ENCODE measurements around the gene MTA1. TPM values are rescaled to one million over a fixed set of nuclear protein-coding genes. Genes with fewer than 3 reads are reported as not detected.

Gene MTA1
- total RNA-seq, 1 donor from 2014 or later, result 172 TPM

DNA sequence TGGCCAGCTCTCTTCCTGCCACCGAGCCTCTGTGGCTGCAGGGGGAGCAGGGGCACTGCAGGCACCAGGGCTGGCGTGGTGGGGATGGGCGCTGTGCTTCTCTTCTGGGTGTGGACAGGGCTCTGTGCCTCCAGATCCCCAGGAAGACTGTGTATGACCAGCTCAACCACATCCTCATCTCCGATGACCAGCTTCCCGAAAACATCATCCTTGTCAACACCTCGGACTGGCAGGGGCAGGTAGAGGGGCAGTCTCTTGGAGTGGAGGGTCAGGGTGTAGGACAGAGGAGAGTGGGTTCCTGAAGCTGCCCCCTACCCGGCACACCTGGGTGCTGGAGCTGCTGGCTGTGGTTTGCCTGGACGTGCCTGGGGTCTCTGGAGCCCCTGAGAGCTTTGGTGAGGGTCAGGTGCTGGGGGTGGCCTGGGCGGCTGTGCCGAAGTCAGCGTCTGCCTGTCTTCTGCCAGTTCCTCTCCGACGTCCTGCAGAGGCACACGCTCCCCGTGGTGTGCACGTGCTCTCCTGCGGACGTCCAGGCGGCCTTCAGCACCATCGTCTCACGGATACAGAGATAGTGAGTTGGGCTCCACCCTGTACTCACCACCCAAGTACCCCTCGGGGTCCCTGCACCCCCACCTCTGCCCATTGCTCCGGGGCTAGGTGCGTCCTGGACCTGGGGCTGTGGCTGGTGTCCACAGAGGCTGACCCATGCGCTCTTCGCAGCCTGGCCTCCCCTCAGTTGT, 37.1 kb upstream of the MTA1 start:
- Mint-ChIP-seq H3K36me3 (ENCODE audit: low read depth) (no peaks in the 10 kb centered on the region), H3K27ac (no peak overlapping the region), H3K27me3 (ENCODE audit: low read depth) (no peaks in the 10 kb centered on the region), H3K9me3 (no peaks in the 10 kb centered on the region), H3K4me3 (ENCODE audit: low read depth) (no peak overlapping the region), H3K4me1 (ENCODE audit: low read depth) (no peaks in the 10 kb centered on the region)
- no peak for DNase-seq (ENCODE audit: low spot score)
- intact Hi-C loops (cut with micrococcal nuclease), result no loop called here

DNA sequence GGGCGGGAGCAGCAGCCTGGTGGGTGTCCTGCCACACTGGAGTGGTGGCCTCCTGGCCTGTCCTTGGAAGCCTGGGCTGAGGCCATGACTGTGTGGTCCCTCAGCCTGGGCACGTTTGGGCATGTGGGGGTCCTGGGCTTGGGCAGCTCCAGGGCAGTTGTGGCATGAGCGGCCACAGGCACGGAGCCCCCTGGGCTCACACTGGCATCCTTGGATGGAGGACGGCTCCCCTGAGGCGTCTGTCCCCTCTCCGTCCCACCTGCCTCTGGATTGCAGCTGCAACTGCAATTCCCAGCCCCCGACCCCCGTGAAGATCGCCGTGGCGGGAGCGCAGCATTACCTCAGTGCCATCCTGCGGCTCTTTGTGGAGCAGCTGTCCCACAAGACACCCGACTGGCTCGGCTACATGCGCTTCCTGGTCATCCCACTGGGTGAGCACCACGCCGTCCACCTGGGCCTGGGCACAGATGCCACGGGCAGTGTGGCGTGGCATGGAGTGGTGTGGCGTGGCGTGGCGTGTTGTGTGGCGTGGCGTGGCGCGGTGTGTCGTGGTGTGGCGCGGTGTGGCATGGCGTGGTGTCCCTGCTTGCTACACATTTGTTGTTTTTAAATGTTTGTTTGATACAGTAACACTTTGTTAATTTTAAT, 36.4 kb upstream of the MTA1 start:
- intact Hi-C loops (cut with micrococcal nuclease), result no loop called here
- Mint-ChIP-seq H3K9me3 (no peaks in the 10 kb centered on the region), H3K4me3 (ENCODE audit: low read depth) (no peak overlapping the region), H3K4me1 (ENCODE audit: low read depth) (no peaks in the 10 kb centered on the region), H3K27ac (no peak overlapping the region), H3K27me3 (ENCODE audit: low read depth) (no peaks in the 10 kb centered on the region), H3K36me3 (ENCODE audit: low read depth) (no peaks in the 10 kb centered on the region)
- no peak for DNase-seq (ENCODE audit: low spot score)

DNA sequence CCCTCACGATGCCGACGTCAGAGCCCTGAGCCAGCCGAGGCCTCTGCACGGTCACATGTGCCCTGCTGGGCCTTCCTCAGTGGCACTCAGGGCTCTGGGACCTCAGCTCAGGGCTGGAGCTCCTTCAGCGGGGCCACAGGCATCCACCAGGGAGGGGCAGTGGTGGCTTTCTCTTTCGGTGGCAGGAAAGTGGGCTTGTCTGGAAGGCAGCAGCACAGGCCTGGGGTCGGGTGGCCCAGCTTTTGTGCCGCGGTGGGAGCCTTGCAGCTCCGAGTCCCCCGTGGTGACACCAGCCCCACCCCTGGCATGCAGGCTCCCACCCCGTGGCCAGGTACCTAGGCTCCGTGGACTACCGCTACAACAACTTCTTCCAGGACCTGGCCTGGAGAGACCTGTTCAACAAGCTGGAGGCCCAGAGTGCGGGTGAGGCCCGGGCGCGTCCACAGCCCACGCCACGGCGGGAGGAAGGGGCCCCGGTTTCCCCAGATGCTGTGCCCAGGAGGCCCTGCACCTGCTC, 35.5 kb upstream of the MTA1 start:
- Mint-ChIP-seq H3K4me3 (ENCODE audit: low read depth) (no peak overlapping the region), H3K27ac (no peak overlapping the region), H3K27me3 (ENCODE audit: low read depth) (no peaks in the 10 kb centered on the region), H3K4me1 (ENCODE audit: low read depth) (no peaks in the 10 kb centered on the region), H3K9me3 (no peaks in the 10 kb centered on the region), H3K36me3 (ENCODE audit: low read depth) (no peaks in the 10 kb centered on the region)
- intact Hi-C loops (cut with micrococcal nuclease), result no loop called here
- no peak for DNase-seq (ENCODE audit: low spot score)

DNA sequence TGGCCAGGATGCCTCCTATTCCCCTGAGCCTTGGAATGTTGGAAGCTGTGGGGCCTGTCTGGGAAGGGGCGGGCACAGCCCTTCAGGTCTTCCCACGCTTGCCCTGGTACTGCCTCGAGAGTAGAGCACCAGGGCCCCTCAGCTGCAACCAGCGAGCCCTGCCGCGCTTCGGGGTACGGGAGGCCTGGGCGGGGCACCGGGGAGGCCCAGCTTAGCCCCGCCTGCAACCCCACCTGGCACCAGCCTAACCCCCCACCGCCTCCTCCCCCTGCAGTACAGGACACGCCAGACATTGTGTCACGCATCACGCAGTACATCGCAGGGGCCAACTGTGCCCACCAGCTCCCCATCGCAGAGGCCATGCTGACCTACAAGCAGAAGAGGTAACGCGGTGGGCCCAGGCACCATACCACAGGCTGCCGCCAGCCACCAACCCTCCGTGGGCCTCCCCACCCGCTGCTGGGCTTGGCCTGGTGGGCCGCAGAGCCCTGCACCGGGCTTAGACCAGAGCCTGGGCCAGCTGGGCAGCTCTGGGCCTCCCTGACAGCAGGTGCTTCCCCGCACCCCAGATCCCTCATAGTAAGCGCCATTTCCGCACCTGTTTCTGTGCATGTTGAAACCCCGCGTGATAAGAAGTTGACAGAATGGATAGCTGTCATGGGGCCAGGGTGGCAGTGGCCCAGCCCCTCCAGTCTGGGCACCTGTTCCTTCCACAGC, 34.9 kb upstream of the MTA1 start:
- Mint-ChIP-seq H3K4me1 (ENCODE audit: low read depth) (no peaks in the 10 kb centered on the region), H3K9me3 (no peaks in the 10 kb centered on the region), H3K4me3 (ENCODE audit: low read depth) (no peak overlapping the region), H3K27me3 (ENCODE audit: low read depth) (no peaks in the 10 kb centered on the region), H3K36me3 (ENCODE audit: low read depth) (no peaks in the 10 kb centered on the region), H3K27ac (no peak overlapping the region)
- no peak for DNase-seq (ENCODE audit: low spot score)
- intact Hi-C loops (cut with micrococcal nuclease), result no loop called here

DNA sequence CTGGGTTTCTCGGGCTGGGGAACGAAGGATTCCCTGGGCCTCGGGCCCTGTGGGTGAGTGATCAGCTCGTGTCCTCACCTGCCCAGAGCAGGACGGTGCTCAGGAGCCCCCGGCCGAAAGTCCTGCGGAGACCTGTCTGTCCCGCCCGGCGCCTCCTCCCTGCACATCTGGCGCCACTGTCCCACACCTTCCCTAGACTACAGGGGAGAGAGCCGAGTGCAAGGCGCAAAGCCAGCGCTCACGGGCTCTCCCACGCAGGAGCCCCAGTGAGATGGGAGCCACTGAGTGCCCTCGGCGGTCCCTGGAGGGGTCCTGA, 34.3 kb upstream of the MTA1 start:
- H3K36me3 Mint-ChIP-seq (ENCODE audit: low read depth), result no peaks in the 10 kb centered on the region
- no peak for DNase-seq (ENCODE audit: low spot score)
- no peak overlapping the region for H3K27ac Mint-ChIP-seq
- H3K4me3 Mint-ChIP-seq (ENCODE audit: low read depth), result no peak overlapping the region
- peaks cover 2% of the 10 kb centered on the region for H3K4me1 Mint-ChIP-seq (ENCODE audit: low read depth)
- intact Hi-C loops (cut with micrococcal nuclease), result no loop called here
- H3K27me3 Mint-ChIP-seq (ENCODE audit: low read depth), result no peaks in the 10 kb centered on the region
- H3K9me3 Mint-ChIP-seq, result no peaks in the 10 kb centered on the region

DNA sequence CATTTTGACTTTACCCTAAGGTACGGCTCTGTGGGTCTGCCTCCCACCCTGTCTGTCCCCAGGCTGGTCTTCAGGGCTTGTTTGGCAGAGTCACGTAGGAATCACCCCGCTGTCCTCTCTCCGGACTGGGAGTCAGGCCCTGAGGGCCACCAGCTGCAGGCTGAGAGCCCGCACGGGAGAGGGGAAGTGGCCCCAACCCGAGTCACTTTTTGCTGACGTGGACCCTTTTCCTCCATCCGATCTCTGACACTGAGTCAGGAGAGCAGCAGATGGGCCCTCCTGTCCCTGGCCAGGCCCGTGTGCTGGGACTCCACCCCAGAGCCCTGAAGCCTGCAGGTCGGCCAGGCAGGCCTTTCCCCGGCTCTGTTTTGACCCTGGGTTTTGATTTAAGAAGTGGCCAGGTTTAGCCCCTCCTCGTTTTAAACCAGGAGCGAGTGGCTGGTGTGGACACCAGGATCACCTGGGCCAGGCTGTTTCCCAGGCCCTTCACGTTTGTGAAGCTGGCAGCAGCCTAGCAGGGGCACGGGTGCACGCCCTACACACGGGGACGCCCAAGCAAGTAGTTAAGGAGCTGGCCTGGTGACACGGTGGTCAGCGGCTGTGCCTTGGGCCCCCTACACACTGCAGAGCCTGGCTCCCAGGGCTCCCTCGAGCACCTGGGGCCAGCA, 33.8 kb upstream of the MTA1 start:
- Mint-ChIP-seq H3K27ac (no peak overlapping the region), H3K9me3 (no peaks in the 10 kb centered on the region), H3K4me3 (ENCODE audit: low read depth) (no peak overlapping the region), H3K36me3 (ENCODE audit: low read depth) (no peaks in the 10 kb centered on the region), H3K4me1 (ENCODE audit: low read depth) (peaks cover 3% of the 10 kb centered on the region), H3K27me3 (ENCODE audit: low read depth) (no peaks in the 10 kb centered on the region)
- intact Hi-C loops (cut with micrococcal nuclease), result no loop called here
- DNase-seq (ENCODE audit: low spot score), result no peak

DNA sequence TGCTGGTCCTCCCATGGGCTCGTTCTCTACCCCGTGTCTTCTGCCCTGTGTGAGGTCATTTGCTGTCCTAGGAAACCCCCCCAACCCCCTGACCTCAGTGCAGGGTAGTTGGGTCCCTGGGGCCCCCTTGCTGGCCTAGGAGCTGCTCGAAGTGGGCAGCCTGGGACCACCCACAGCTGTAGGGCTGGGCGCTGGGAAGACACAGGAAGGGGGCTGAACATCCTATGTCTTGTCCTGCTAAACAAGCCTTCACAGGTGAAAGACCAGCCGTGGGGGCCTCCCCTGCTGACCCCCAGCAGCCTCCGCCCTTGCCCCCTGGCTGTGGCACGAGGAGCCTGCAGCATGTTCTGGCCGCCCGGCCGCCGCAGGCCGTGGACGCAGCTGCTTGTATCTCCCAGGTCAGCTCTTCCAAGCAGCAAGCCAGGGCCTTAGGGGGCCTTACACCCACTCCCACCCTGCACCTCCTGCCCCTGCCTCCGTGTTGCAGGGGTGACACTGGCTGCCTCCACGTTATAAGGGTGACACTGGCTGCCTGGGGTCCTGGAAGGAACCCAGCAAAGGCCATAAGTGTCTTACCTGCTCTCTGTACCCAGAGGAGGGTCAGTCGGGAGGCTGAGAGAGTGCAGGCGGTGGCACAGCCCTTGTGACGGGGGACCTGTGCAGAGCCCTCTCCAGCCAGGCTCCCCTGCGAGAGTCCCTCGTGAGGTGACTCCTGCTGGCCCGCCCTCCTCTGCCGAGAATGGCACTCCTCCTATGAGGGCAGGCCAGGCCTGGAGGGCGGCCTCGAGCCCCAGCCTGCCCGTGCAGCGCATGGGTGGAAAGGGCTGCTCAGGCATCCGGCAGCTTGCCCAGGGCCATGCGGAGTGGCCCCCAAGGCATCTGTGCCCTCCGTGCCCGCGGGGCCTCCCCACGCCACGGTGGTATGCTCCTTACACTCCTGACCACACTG, 32.8 kb upstream of the MTA1 start:
- no peak overlapping the region for H3K27ac Mint-ChIP-seq
- H3K36me3 Mint-ChIP-seq (ENCODE audit: low read depth), result no peaks in the 10 kb centered on the region
- H3K27me3 Mint-ChIP-seq (ENCODE audit: low read depth), result no peaks in the 10 kb centered on the region
- no peaks in the 10 kb centered on the region for H3K9me3 Mint-ChIP-seq
- DNase-seq (ENCODE audit: low spot score), result no peak
- intact Hi-C loops (cut with micrococcal nuclease), result no loop called here
- H3K4me3 Mint-ChIP-seq (ENCODE audit: low read depth), result no peak overlapping the region
- peaks cover 3% of the 10 kb centered on the region for H3K4me1 Mint-ChIP-seq (ENCODE audit: low read depth)

DNA sequence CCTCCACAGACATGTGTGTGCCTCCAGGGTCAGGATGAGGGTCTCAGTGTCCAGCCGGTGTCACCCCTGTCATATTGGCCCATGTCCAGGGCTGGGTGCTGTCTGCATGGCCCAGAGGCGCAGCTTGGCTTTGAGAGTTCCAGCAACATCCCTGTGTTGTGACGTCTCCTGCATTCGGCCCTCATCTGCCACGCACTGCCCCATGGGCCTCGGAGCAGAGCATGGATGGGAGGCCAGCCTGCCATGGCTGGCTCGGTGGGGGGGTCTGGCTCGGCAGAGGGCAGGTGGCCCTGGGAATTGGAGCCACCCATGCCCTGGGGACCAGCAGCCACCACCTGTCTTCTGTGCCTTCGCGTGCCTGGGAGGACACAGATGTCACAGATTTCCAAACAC, 32.1 kb upstream of the MTA1 start:
- no peaks in the 10 kb centered on the region for H3K9me3 Mint-ChIP-seq
- intact Hi-C loops (cut with micrococcal nuclease), result no loop called here
- no peak for DNase-seq (ENCODE audit: low spot score)
- H3K27me3 Mint-ChIP-seq (ENCODE audit: low read depth), result no peaks in the 10 kb centered on the region
- H3K4me1 Mint-ChIP-seq (ENCODE audit: low read depth), result peaks cover 3% of the 10 kb centered on the region
- no peaks in the 10 kb centered on the region for H3K36me3 Mint-ChIP-seq (ENCODE audit: low read depth)
- H3K27ac Mint-ChIP-seq, result no peak overlapping the region
- H3K4me3 Mint-ChIP-seq (ENCODE audit: low read depth), result no peak overlapping the region

DNA sequence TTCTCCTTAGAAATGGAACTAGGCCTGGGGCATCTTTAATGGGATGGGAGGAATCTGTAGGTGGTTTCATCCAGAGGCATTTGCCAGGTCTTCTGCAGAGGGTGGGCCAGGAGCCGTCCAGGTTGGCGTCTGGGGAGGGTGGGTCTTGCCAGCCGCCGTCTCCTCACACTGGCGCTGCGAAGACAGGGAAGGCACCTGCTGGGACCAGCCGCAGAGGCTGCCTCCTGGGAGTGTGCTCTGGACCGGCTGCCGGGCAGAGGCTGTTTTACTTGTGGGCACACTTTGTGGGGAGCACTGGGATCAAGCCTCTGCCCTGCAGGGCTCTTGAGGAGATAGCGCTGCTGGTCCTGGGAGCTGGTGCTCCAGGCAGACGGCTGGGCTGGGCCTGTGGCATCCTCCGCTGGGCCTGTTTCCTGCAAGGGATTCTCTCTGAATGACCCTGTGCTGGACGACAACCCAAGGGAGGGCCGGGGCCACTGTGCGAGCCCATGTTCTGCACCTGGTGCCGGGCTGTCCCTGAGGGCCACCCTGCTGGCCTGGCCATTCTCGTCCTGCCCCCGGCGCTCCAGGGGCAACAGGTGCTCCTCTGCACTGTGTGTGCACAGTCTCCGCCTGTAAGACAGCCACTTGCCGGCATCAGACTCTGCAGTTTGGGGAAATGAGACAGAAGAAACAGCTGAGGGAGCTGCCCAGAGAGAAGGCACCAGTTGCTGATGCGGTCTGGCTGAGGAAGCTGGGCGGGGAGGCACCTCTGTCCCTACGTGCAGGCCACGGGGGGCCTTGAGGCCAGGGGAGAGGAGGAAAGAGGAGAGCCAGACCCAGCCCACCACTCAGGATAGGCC, 31.3 kb upstream of the MTA1 start:
- Mint-ChIP-seq H3K9me3 (no peaks in the 10 kb centered on the region), H3K4me3 (ENCODE audit: low read depth) (no peak overlapping the region), H3K36me3 (ENCODE audit: low read depth) (no peaks in the 10 kb centered on the region), H3K27ac (no peak overlapping the region), H3K27me3 (ENCODE audit: low read depth) (no peaks in the 10 kb centered on the region), H3K4me1 (ENCODE audit: low read depth) (peaks cover 3% of the 10 kb centered on the region)
- intact Hi-C loops (cut with micrococcal nuclease), result no loop called here
- DNase-seq (ENCODE audit: low spot score), result no peak

DNA sequence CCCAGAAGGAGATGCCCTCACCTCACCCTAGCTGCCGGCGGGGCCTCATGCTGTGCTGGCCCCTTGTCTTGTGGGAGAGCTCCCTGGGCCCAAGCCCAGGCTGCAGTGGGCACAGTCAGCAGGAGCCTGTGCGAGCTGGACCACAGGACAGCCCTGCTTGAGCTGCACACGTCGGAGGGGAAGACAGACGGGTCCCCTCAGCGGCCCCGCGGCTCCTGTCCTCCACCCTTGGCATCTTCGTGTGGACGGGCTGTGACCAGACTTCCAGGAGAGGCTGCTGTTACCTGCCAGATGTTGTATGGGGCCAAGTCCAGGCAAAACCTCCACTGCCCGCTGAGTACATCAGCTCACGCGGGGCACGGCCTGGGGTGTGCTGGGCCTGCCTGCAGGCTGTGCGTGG, 30.7 kb upstream of the MTA1 start:
- Mint-ChIP-seq H3K36me3 (ENCODE audit: low read depth) (no peaks in the 10 kb centered on the region), H3K4me3 (ENCODE audit: low read depth) (no peak overlapping the region), H3K27ac (no peak overlapping the region), H3K9me3 (no peaks in the 10 kb centered on the region), H3K4me1 (ENCODE audit: low read depth) (peaks cover 3% of the 10 kb centered on the region), H3K27me3 (ENCODE audit: low read depth) (no peaks in the 10 kb centered on the region)
- DNase-seq (ENCODE audit: low spot score), result no peak
- intact Hi-C loops (cut with micrococcal nuclease), result no loop called here

DNA sequence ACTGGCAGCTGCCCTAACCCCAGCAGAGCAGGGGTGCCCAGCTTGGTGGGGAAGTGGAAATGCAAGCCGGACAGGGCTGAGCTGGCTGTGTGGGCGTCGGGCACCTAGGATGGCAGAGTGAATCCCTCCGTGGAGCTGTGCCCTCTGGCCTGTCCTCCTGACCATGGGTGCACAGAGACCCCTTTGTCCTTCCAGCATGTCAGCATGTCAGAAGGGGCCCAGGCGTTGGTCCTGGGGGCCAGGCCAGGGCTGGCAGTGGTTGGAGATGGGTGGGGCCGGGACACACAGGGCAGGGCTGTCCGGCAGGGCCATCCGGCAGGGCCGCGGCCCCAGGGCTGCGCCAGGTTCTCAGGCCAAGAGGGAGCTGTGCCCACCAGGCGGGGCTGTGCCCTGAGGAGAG, 30.1 kb upstream of the MTA1 start:
- peaks cover 3% of the 10 kb centered on the region for H3K4me1 Mint-ChIP-seq (ENCODE audit: low read depth)
- intact Hi-C loops (cut with micrococcal nuclease), result no loop called here
- no peak overlapping the region for H3K4me3 Mint-ChIP-seq (ENCODE audit: low read depth)
- H3K27me3 Mint-ChIP-seq (ENCODE audit: low read depth), result no peaks in the 10 kb centered on the region
- H3K36me3 Mint-ChIP-seq (ENCODE audit: low read depth), result no peaks in the 10 kb centered on the region
- no peak overlapping the region for H3K27ac Mint-ChIP-seq
- H3K9me3 Mint-ChIP-seq, result no peaks in the 10 kb centered on the region
- no peak for DNase-seq (ENCODE audit: low spot score)
